NCI-H1694 (cell line): ENCODE measurements around the gene SLC27A5.

Experiments
- DNase-seq: peaks from one replicate; lab custom pipeline; 2025; lab: John Stamatoyannopoulos, UW

Gene SLC27A5

GRCh38 chr19:58511353-58512208 is at the start of gene SLC27A5:
Gene SLC27A5, minus strand, starts transcription at chr19:58511992. Its CDS starts 37 bp downstream, at chr19:58511955.
- DNase-seq, result no peak

GRCh38 chr19:58560921-58561320 is 49.1 kb upstream of the SLC27A5 start:
- no peak for DNase-seq

- DNase-seq, result no peak
These were observed 48.5 kb upstream of the SLC27A5 start for GRCh38 chr19:58560007-58560887.

- no peak for DNase-seq
These were observed 47.6 kb upstream of the SLC27A5 start for GRCh38 chr19:58559275-58560006.

GRCh38 chr19:58558623-58559274 is 47.0 kb upstream of the SLC27A5 start:
- no peak for DNase-seq

GRCh38 chr19:58558066-58558622 is 46.4 kb upstream of the SLC27A5 start, which contains the start of gene UBE2M:
Gene UBE2M, minus strand, starts transcription at chr19:58558611. Its CDS starts 230 bp downstream, at chr19:58558381.
- DNase-seq, result no peak

- DNase-seq, result no peak
These were observed 45.7 kb upstream of the SLC27A5 start for GRCh38 chr19:58557221-58558065.

GRCh38 chr19:58556622-58557220 is 44.9 kb upstream of the SLC27A5 start:
- DNase-seq, result no peak

GRCh38 chr19:58555920-58556621 is 44.3 kb upstream of the SLC27A5 start:
- no peak for DNase-seq

GRCh38 chr19:58555369-58555885 is 43.6 kb upstream of the SLC27A5 start:
- DNase-seq, result no peak

GRCh38 chr19:58554494-58555368 is 42.9 kb upstream of the SLC27A5 start, which contains the start of gene CHMP2A:
Gene CHMP2A, minus strand, starts transcription at chr19:58555105. Its CDS starts 893 bp downstream, at chr19:58554212.
- DNase-seq, result no peak

- no peak for DNase-seq
These were observed 42.2 kb upstream of the SLC27A5 start for GRCh38 chr19:58553799-58554493.

GRCh38 chr19:58552655-58553054 is 40.9 kb upstream of the SLC27A5 start:
- DNase-seq, result no peak

- no peak for DNase-seq
These were observed 40.0 kb upstream of the SLC27A5 start for GRCh38 chr19:58551577-58552471.

GRCh38 chr19:58551123-58551497 is 39.3 kb upstream of the SLC27A5 start:
- no peak for DNase-seq
